Astrocyte (in vitro differentiated cells and primary cell): Measurements from ENCODE around the gene CST9. TPM values are rescaled to one million over a fixed set of nuclear protein-coding genes. Genes with fewer than 3 reads are reported as not detected.

Experiments used
- DNase-seq: peaks from one replicate; pipeline ENCODE4 v3.0.0-alpha.2; 2010; ENCODE audit warnings: low read depth
- FAIRE-seq: peaks from 2 replicates; lab custom pipeline; 2011; peaks lifted over from hg19 to GRCh38; lab: Jason Lieb, UNC
- H2AFZ ChIP-seq: 2 replicates; pipeline ENCODE4 v1.6.0; 2012; ENCODE audit warnings: low read depth, low read length, inconsistent platforms
- H3K27ac ChIP-seq: 2 replicates; pipeline ENCODE4 v1.5.1; 2011; ENCODE audit warnings: low read depth, low read length, inconsistent platforms
- H3K27me3 ChIP-seq: 2 replicates; pipeline ENCODE4 v1.6.0; 2011; ENCODE audit warnings: low read length, inconsistent platforms; ENCODE audit not compliant: insufficient read depth
- H3K36me3 ChIP-seq: 2 replicates; pipeline ENCODE4 v1.5.1; 2011; ENCODE audit warnings: low read length, inconsistent platforms; ENCODE audit not compliant: insufficient read depth
- H3K4me1 ChIP-seq: 2 replicates; pipeline ENCODE4 v1.5.1; 2011; ENCODE audit warnings: low read length, inconsistent platforms; ENCODE audit not compliant: insufficient read depth
- H3K4me2 ChIP-seq: 2 replicates; pipeline ENCODE4 v1.6.0; 2012; ENCODE audit warnings: low read length, inconsistent platforms
- H3K4me3 ChIP-seq: 2 replicates; pipeline ENCODE4 v1.5.1; 2011; ENCODE audit warnings: low read depth, mild to moderate bottlenecking, low read length, inconsistent platforms; ENCODE audit not compliant: insufficient read depth
- H3K79me2 ChIP-seq: 2 replicates; pipeline ENCODE4 v1.6.0; 2012; ENCODE audit warnings: mild to moderate bottlenecking, low read length, inconsistent platforms; ENCODE audit not compliant: insufficient read depth
- H3K9ac ChIP-seq: 2 replicates; pipeline ENCODE4 v1.6.0; 2012; ENCODE audit warnings: mild to moderate bottlenecking, low read length, inconsistent platforms
- H3K9me3 ChIP-seq: 2 replicates; pipeline ENCODE4 v1.5.1; 2012; ENCODE audit warnings: low read depth, mild to moderate bottlenecking, low read length, inconsistent platforms; ENCODE audit not compliant: insufficient read depth
- H4K20me1 ChIP-seq: 2 replicates; pipeline ENCODE4 v1.6.0; 2012; ENCODE audit warnings: low read length, inconsistent platforms; ENCODE audit not compliant: insufficient read depth
- H3K27ac Mint-ChIP-seq: one replicate; pipeline ENCODE4 v1.8.0; 2021; ENCODE audit warnings: mild to moderate bottlenecking, mixed read lengths; ENCODE audit not compliant: unreplicated experiment
- H3K27me3 Mint-ChIP-seq: one replicate; pipeline ENCODE4 v1.8.0; 2021; ENCODE audit warnings: low read depth, mixed read lengths; ENCODE audit not compliant: unreplicated experiment
- H3K36me3 Mint-ChIP-seq: one replicate; pipeline ENCODE4 v1.8.0; 2021; ENCODE audit warnings: low read depth, mixed read lengths; ENCODE audit not compliant: unreplicated experiment
- H3K4me1 Mint-ChIP-seq: one replicate; pipeline ENCODE4 v1.8.0; 2021; ENCODE audit warnings: low read depth, mixed read lengths; ENCODE audit not compliant: unreplicated experiment
- H3K4me3 Mint-ChIP-seq: one replicate; pipeline ENCODE4 v1.8.0; 2021; ENCODE audit warnings: mild to moderate bottlenecking, moderate library complexity, mixed read lengths; ENCODE audit not compliant: unreplicated experiment
- H3K9me3 Mint-ChIP-seq: one replicate; pipeline ENCODE4 v1.8.0; 2021; ENCODE audit warnings: mild to moderate bottlenecking, mixed read lengths; ENCODE audit not compliant: unreplicated experiment
- CTCF ChIP-seq: IDR thresholded peaks from 2 replicates; pipeline ENCODE4 v1.5.1; 2011; ENCODE audit warnings: low read depth, mild to moderate bottlenecking, inconsistent platforms, low read length, moderate library complexity; ENCODE audit not compliant: insufficient read depth
- EZH2 ChIP-seq: IDR thresholded peaks from 2 replicates; pipeline ENCODE4 v1.6.1; 2012; ENCODE audit warnings: mild to moderate bottlenecking, low read length, inconsistent platforms; ENCODE audit not compliant: insufficient read depth
- total RNA-seq: library from RNA; stranded (reverse); gene quantifications from 2 replicates; pipeline ENCODE4 v1.2.1, GENCODE V29; 2021

CST9 gene
- total RNA-seq, 1 donor from 2014 or later: not detected

GRCh38 chr20:23607497-23608245 is 2.0 kb upstream of the CST9 start:
- H3K27me3 Mint-ChIP-seq: peaks cover 41% of the 10 kb centered on the region
- H3K36me3 Mint-ChIP-seq: no peaks in the 10 kb centered on the region
- Histone ChIP-seq H2AFZ (no peak overlapping the region), H3K4me2 (no peak overlapping the region), H3K79me2 (no peaks in the 10 kb centered on the region), H4K20me1 (no peaks in the 10 kb centered on the region), H3K9ac (no peak overlapping the region), H3K27me3 (peaks cover 8% of the 10 kb centered on the region), H3K4me3 (no peak overlapping the region), H3K9me3 (no peaks in the 10 kb centered on the region), H3K27ac (no peak overlapping the region), H3K36me3 (no peaks in the 10 kb centered on the region), H3K4me1 (no peaks in the 10 kb centered on the region)
- no peak overlapping the region for H3K4me3 Mint-ChIP-seq
- no peak for DNase-seq
- FAIRE-seq: no peak
- H3K4me1 Mint-ChIP-seq: peaks cover 17% of the 10 kb centered on the region
- H3K27ac Mint-ChIP-seq: no peak overlapping the region
- no peak for TF ChIP-seq CTCF
- TF ChIP-seq EZH2: no peak
- H3K9me3 Mint-ChIP-seq: no peaks in the 10 kb centered on the region

GRCh38 chr20:23606652-23607049 is 934 bp upstream of the CST9 start:
- Mint-ChIP-seq H3K9me3 (peaks cover 2% of the 10 kb centered on the region), H3K4me1 (peaks cover 20% of the 10 kb centered on the region), H3K27ac (no peak overlapping the region), H3K4me3 (no peak overlapping the region), H3K27me3 (peaks cover 36% of the 10 kb centered on the region), H3K36me3 (no peaks in the 10 kb centered on the region)
- no peak overlapping the region for H3K27ac ChIP-seq
- peak overlapping the region; percentile 37 for H2AFZ ChIP-seq
- H3K27me3 ChIP-seq: peaks cover 8% of the 10 kb centered on the region
- H3K36me3 ChIP-seq: no peaks in the 10 kb centered on the region
- H3K4me2 ChIP-seq: no peak overlapping the region
- H3K4me3 ChIP-seq: no peak overlapping the region
- no peak overlapping the region for H3K9ac ChIP-seq
- FAIRE-seq: no peak
- H3K9me3 ChIP-seq: no peaks in the 10 kb centered on the region
- no peak for TF ChIP-seq EZH2
- peak; percentile 85 for TF ChIP-seq CTCF
- no peaks in the 10 kb centered on the region for H4K20me1 ChIP-seq
- H3K4me1 ChIP-seq: no peaks in the 10 kb centered on the region
- no peaks in the 10 kb centered on the region for H3K79me2 ChIP-seq
- peak; percentile 35 for DNase-seq

- Mint-ChIP-seq H3K9me3 (peaks cover 2% of the 10 kb centered on the region), H3K27ac (no peak overlapping the region), H3K4me3 (no peak overlapping the region), H3K36me3 (no peaks in the 10 kb centered on the region), H3K4me1 (peaks cover 19% of the 10 kb centered on the region), H3K27me3 (peaks cover 36% of the 10 kb centered on the region)
- Histone ChIP-seq H3K36me3 (no peaks in the 10 kb centered on the region), H3K9ac (no peak overlapping the region), H3K4me1 (no peaks in the 10 kb centered on the region), H3K27ac (no peak overlapping the region), H3K4me2 (no peak overlapping the region), H3K4me3 (no peak overlapping the region), H4K20me1 (no peaks in the 10 kb centered on the region), H3K27me3 (peaks cover 8% of the 10 kb centered on the region), H3K79me2 (no peaks in the 10 kb centered on the region), H3K9me3 (no peaks in the 10 kb centered on the region), H2AFZ (no peak overlapping the region)
- FAIRE-seq (no peak), DNase-seq (no peak)
- TF ChIP-seq EZH2 (no peak), CTCF (no peak)
These were observed 1.4 kb downstream of the CST9 start for GRCh38 chr20:23604306-23604705.
